ENCODE results near the gene MRPL54.
A peak's percentile ranks its signal among the peaks of the same experiment; 100 is the strongest.

Gene MRPL54

GRCh38 chr19:3723883-3724282 is 38.6 kb upstream of the MRPL54 start:
- H3K27ac ChIP-seq (ENCODE audit: low read depth, low read length) = no peak overlapping the region
- H3K79me2 ChIP-seq (ENCODE audit: control insufficient read depth, insufficient read depth, low read length, poor library complexity) = no peaks in the 10 kb centered on the region
- no CpG with 5 or more reads among the region's 8 CpGs for WGBS (ENCODE audit: extremely low coverage, insufficient coverage, insufficient read length)
- no peak overlapping the region for H3K4me2 ChIP-seq (ENCODE audit: low read length)
- peaks cover 4% of the 10 kb centered on the region for H3K79me1 ChIP-seq (ENCODE audit: low read length)
- no peak overlapping the region for H2AFZ ChIP-seq (ENCODE audit: insufficient read depth, low read length, poor library complexity)
- H3K9me3 ChIP-seq (ENCODE audit: insufficient read depth, low read depth, low read length) = no peaks in the 10 kb centered on the region
- H2BK12ac ChIP-seq (ENCODE audit: low read length) = no peak overlapping the region
- H3K4me3 ChIP-seq (ENCODE audit: low read depth, low read length) = no peak overlapping the region
- H4K91ac ChIP-seq (ENCODE audit: low read depth, low read length) = no peak overlapping the region
- H4K8ac ChIP-seq (ENCODE audit: low read depth, low read length) = peak overlapping the region; percentile 35
- no peak overlapping the region for H3K9ac ChIP-seq (ENCODE audit: low read length)
- H3K4me1 ChIP-seq (ENCODE audit: control insufficient read depth in 1 of 2, insufficient read depth in 2 of 2, low read length in 2 of 2) = peaks cover 8 to 20% of the 10 kb centered on the region in 2 experiments
- H3K4ac ChIP-seq (ENCODE audit: low read depth, low read length) = no peak overlapping the region
- no peaks in the 10 kb centered on the region for H3K27me3 ChIP-seq (ENCODE audit: insufficient read depth, low read length)
- no peaks in the 10 kb centered on the region for H3K36me3 ChIP-seq (ENCODE audit: control insufficient read depth in 1 of 2, insufficient read depth in 2 of 2, low read length in 2 of 2)
- H3K14ac ChIP-seq (ENCODE audit: low read length) = no peak overlapping the region
- no peak overlapping the region for H3K23ac ChIP-seq (ENCODE audit: low read length)
- H3K18ac ChIP-seq (ENCODE audit: low read length) = no peak overlapping the region
- H4K12ac ChIP-seq (ENCODE audit: low read depth, low read length) = no peak overlapping the region
- H2BK120ac ChIP-seq (ENCODE audit: insufficient read depth, low read length, poor library complexity) = no peak overlapping the region
- H2AK5ac ChIP-seq (ENCODE audit: low read length) = peak overlapping the region; percentile 18
- H2BK5ac ChIP-seq (ENCODE audit: low read depth, low read length, poor library complexity) = no peak overlapping the region
- no peak for DNase-seq

GRCh38 chr19:3725121-3725520 is 37.4 kb upstream of the MRPL54 start:
- no peaks in the 10 kb centered on the region for H3K79me2 ChIP-seq (ENCODE audit: control insufficient read depth, insufficient read depth, low read length, poor library complexity)
- no peak overlapping the region for H3K4me2 ChIP-seq (ENCODE audit: low read length)
- DNase-seq = no peak

GRCh38 chr19:3725640-3726310 is 36.7 kb upstream of the MRPL54 start:
- Histone ChIP-seq H2BK5ac (ENCODE audit: low read depth, low read length, poor library complexity) (no peak overlapping the region), H3K79me2 (ENCODE audit: control insufficient read depth, insufficient read depth, low read length, poor library complexity) (no peaks in the 10 kb centered on the region), H3K36me3 (ENCODE audit: control insufficient read depth in 1 of 2, insufficient read depth in 2 of 2, low read length in 2 of 2) (peaks cover 2 to 6% of the 10 kb centered on the region in 2 experiments), H2AFZ (ENCODE audit: insufficient read depth, low read length, poor library complexity) (no peak overlapping the region), H2BK12ac (ENCODE audit: low read length) (no peak overlapping the region), H3K14ac (ENCODE audit: low read length) (no peak overlapping the region), H3K27ac (ENCODE audit: low read depth, low read length) (no peak overlapping the region), H3K4me2 (ENCODE audit: low read length) (no peak overlapping the region), H3K23ac (ENCODE audit: low read length) (no peak overlapping the region), H4K91ac (ENCODE audit: low read depth, low read length) (no peak overlapping the region), H3K27me3 (ENCODE audit: insufficient read depth, low read length) (no peaks in the 10 kb centered on the region), H3K9ac (ENCODE audit: low read length) (no peak overlapping the region), H3K9me3 (ENCODE audit: insufficient read depth, low read depth, low read length) (peaks cover 1% of the 10 kb centered on the region), H3K4ac (ENCODE audit: low read depth, low read length) (no peak overlapping the region), H3K4me1 (ENCODE audit: control insufficient read depth in 1 of 2, insufficient read depth in 2 of 2, low read length in 2 of 2) (peaks cover 8 to 16% of the 10 kb centered on the region in 2 experiments), H3K79me1 (ENCODE audit: low read length) (peaks cover 4% of the 10 kb centered on the region), H3K18ac (ENCODE audit: low read length) (no peak overlapping the region), H3K4me3 (ENCODE audit: low read depth, low read length) (no peak overlapping the region), H4K8ac (ENCODE audit: low read depth, low read length) (no peak overlapping the region), H4K12ac (ENCODE audit: low read depth, low read length) (no peak overlapping the region), H2BK120ac (ENCODE audit: insufficient read depth, low read length, poor library complexity) (no peak overlapping the region), H2AK5ac (ENCODE audit: low read length) (no peak overlapping the region)
- no CpG with 5 or more reads among the region's 14 CpGs for WGBS (ENCODE audit: extremely low coverage, insufficient coverage, insufficient read length)
- DNase-seq = no peak

More at GRCh38 chr19:3725121-3725520, 37.4 kb upstream of the MRPL54 start:
- Histone ChIP-seq H3K4me1 (ENCODE audit: control insufficient read depth in 1 of 2, insufficient read depth in 2 of 2, low read length in 2 of 2) (peaks cover 8 to 20% of the 10 kb centered on the region in 2 experiments), H2BK120ac (ENCODE audit: insufficient read depth, low read length, poor library complexity) (no peak overlapping the region), H4K8ac (ENCODE audit: low read depth, low read length) (no peak overlapping the region), H3K9me3 (ENCODE audit: insufficient read depth, low read depth, low read length) (peaks cover 1% of the 10 kb centered on the region), H3K27ac (ENCODE audit: low read depth, low read length) (no peak overlapping the region), H3K36me3 (ENCODE audit: control insufficient read depth in 1 of 2, insufficient read depth in 2 of 2, low read length in 2 of 2) (no peaks in the 10 kb centered on the region), H3K14ac (ENCODE audit: low read length) (no peak overlapping the region), H2BK12ac (ENCODE audit: low read length) (no peak overlapping the region), H3K79me1 (ENCODE audit: low read length) (peaks cover 4% of the 10 kb centered on the region), H3K4ac (ENCODE audit: low read depth, low read length) (no peak overlapping the region), H3K9ac (ENCODE audit: low read length) (no peak overlapping the region), H3K23ac (ENCODE audit: low read length) (no peak overlapping the region), H2AK5ac (ENCODE audit: low read length) (no peak overlapping the region), H3K27me3 (ENCODE audit: insufficient read depth, low read length) (no peaks in the 10 kb centered on the region), H4K91ac (ENCODE audit: low read depth, low read length) (no peak overlapping the region), H3K18ac (ENCODE audit: low read length) (no peak overlapping the region), H2AFZ (ENCODE audit: insufficient read depth, low read length, poor library complexity) (no peak overlapping the region), H2BK5ac (ENCODE audit: low read depth, low read length, poor library complexity) (no peak overlapping the region), H4K12ac (ENCODE audit: low read depth, low read length) (no peak overlapping the region), H3K4me3 (ENCODE audit: low read depth, low read length) (no peak overlapping the region)
- WGBS (ENCODE audit: extremely low coverage, insufficient coverage, insufficient read length) = no CpG with 5 or more reads among the region's 3 CpGs

- no peaks in the 10 kb centered on the region for H3K27me3 ChIP-seq (ENCODE audit: insufficient read depth, low read length)
- no peak overlapping the region for H3K4me2 ChIP-seq (ENCODE audit: low read length)
- no peak overlapping the region for H2BK12ac ChIP-seq (ENCODE audit: low read length)
- no peak overlapping the region for H3K14ac ChIP-seq (ENCODE audit: low read length)
- WGBS (ENCODE audit: extremely low coverage, insufficient coverage, insufficient read length) = no CpG with 5 or more reads among the region's 32 CpGs
- peaks cover 3% of the 10 kb centered on the region for H3K9me3 ChIP-seq (ENCODE audit: insufficient read depth, low read depth, low read length)
- no peaks in the 10 kb centered on the region for H3K79me1 ChIP-seq (ENCODE audit: low read length)
- H2AFZ ChIP-seq (ENCODE audit: insufficient read depth, low read length, poor library complexity) = no peak overlapping the region
- no peak overlapping the region for H4K12ac ChIP-seq (ENCODE audit: low read depth, low read length)
- no peak overlapping the region for H3K23ac ChIP-seq (ENCODE audit: low read length)
- H2AK5ac ChIP-seq (ENCODE audit: low read length) = no peak overlapping the region
- H3K79me2 ChIP-seq (ENCODE audit: control insufficient read depth, insufficient read depth, low read length, poor library complexity) = no peaks in the 10 kb centered on the region
- H3K4me3 ChIP-seq (ENCODE audit: low read depth, low read length) = no peak overlapping the region
- H2BK5ac ChIP-seq (ENCODE audit: low read depth, low read length, poor library complexity) = no peak overlapping the region
- no peak for DNase-seq
- no peak overlapping the region for H3K4ac ChIP-seq (ENCODE audit: low read depth, low read length)
- H2BK120ac ChIP-seq (ENCODE audit: insufficient read depth, low read length, poor library complexity) = no peak overlapping the region
- H3K9ac ChIP-seq (ENCODE audit: low read length) = no peak overlapping the region
- no peak overlapping the region for H3K27ac ChIP-seq (ENCODE audit: low read depth, low read length)
- H3K36me3 ChIP-seq (ENCODE audit: control insufficient read depth in 1 of 2, insufficient read depth in 2 of 2, low read length in 2 of 2) = peaks cover 8 to 14% of the 10 kb centered on the region in 2 experiments
- no peak overlapping the region for H4K91ac ChIP-seq (ENCODE audit: low read depth, low read length)
- H3K4me1 ChIP-seq (ENCODE audit: control insufficient read depth in 1 of 2, insufficient read depth in 2 of 2, low read length in 2 of 2) = no peaks in the 10 kb centered on the region
- H4K8ac ChIP-seq (ENCODE audit: low read depth, low read length) = no peak overlapping the region
- H3K18ac ChIP-seq (ENCODE audit: low read length) = no peak overlapping the region
Measured at GRCh38 chr19:3730457-3730958, 32.0 kb upstream of the MRPL54 start.
